ENCODE data around the gene FAM163B. TPM values are rescaled to one million over a fixed set of nuclear protein-coding genes. Genes with fewer than 3 reads are reported as not detected.

The FAM163B gene
- total RNA-seq, 1 experiment from 2014 or later, result not detected

GRCh38 chr9:133574771-133575170, 34.4 kb downstream of the FAM163B start:
- intact Hi-C loops (cut with micrococcal nuclease), result no loop called here
- H3K4me1 Mint-ChIP-seq (ENCODE audit: insufficient read depth, unreplicated experiment), result no peaks in the 10 kb centered on the region
- H3K27me3 Mint-ChIP-seq (ENCODE audit: insufficient read depth, unreplicated experiment), result peaks cover 46% of the 10 kb centered on the region
- no peak overlapping the region for H3K27ac Mint-ChIP-seq (ENCODE audit: low read depth, unreplicated experiment)
- TF ChIP-seq CTCF (IDR thresholded peaks at IDR 0.05; ENCODE audit: unreplicated experiment), result no peak
- POLR2A ChIA-PET, result no interaction called here
- no peaks in the 10 kb centered on the region for H3K36me3 Mint-ChIP-seq (ENCODE audit: insufficient read depth, unreplicated experiment)
- no peak overlapping the region for H3K4me3 Mint-ChIP-seq (ENCODE audit: unreplicated experiment)
- no peak for DNase-seq (ENCODE audit: unreplicated experiment)
- no peaks in the 10 kb centered on the region for H3K9me3 Mint-ChIP-seq (ENCODE audit: unreplicated experiment)
- no TSS peak for BruUV-seq (replicated peaks)
- CTCF ChIA-PET, result no interaction called here

- H3K27me3 Mint-ChIP-seq (ENCODE audit: insufficient read depth, unreplicated experiment), result peaks cover 46% of the 10 kb centered on the region
- H3K9me3 Mint-ChIP-seq (ENCODE audit: unreplicated experiment), result no peaks in the 10 kb centered on the region
- BruUV-seq (replicated peaks), result no TSS peak
- intact Hi-C loops (cut with micrococcal nuclease), result no loop called here
- no peaks in the 10 kb centered on the region for H3K36me3 Mint-ChIP-seq (ENCODE audit: insufficient read depth, unreplicated experiment)
- H3K27ac Mint-ChIP-seq (ENCODE audit: low read depth, unreplicated experiment), result no peak overlapping the region
- POLR2A ChIA-PET, result no interaction called here
- no peak for TF ChIP-seq CTCF (IDR thresholded peaks at IDR 0.05; ENCODE audit: unreplicated experiment)
- CTCF ChIA-PET, result no interaction called here
- H3K4me3 Mint-ChIP-seq (ENCODE audit: unreplicated experiment), result no peak overlapping the region
- no peak for DNase-seq (ENCODE audit: unreplicated experiment)
- H3K4me1 Mint-ChIP-seq (ENCODE audit: insufficient read depth, unreplicated experiment), result no peaks in the 10 kb centered on the region
These were observed 35.2 kb downstream of the FAM163B start for GRCh38 chr9:133573791-133574515.

- TF ChIP-seq CTCF (IDR thresholded peaks at IDR 0.05; ENCODE audit: unreplicated experiment), result no peak
- intact Hi-C loops (cut with micrococcal nuclease), result no loop called here
- no peak for DNase-seq (ENCODE audit: unreplicated experiment)
- H3K9me3 Mint-ChIP-seq (ENCODE audit: unreplicated experiment), result no peaks in the 10 kb centered on the region
- BruUV-seq (replicated peaks), result no TSS peak
- H3K36me3 Mint-ChIP-seq (ENCODE audit: insufficient read depth, unreplicated experiment), result no peaks in the 10 kb centered on the region
- H3K4me1 Mint-ChIP-seq (ENCODE audit: insufficient read depth, unreplicated experiment), result no peaks in the 10 kb centered on the region
- peaks cover 36% of the 10 kb centered on the region for H3K27me3 Mint-ChIP-seq (ENCODE audit: insufficient read depth, unreplicated experiment)
- CTCF ChIA-PET, result interaction anchor here (0.7 kb wide), 1 partner anchor 1158 kb away, joined by 3 read pairs; no protein-coding TSS in a partner anchor
- POLR2A ChIA-PET, result no interaction called here
- no peak overlapping the region for H3K27ac Mint-ChIP-seq (ENCODE audit: low read depth, unreplicated experiment)
- no peak overlapping the region for H3K4me3 Mint-ChIP-seq (ENCODE audit: unreplicated experiment)
These were observed 36.3 kb downstream of the FAM163B start for GRCh38 chr9:133572821-133573361.

- no peak overlapping the region for H3K4me3 Mint-ChIP-seq (ENCODE audit: unreplicated experiment)
- H3K27ac Mint-ChIP-seq (ENCODE audit: low read depth, unreplicated experiment), result no peak overlapping the region
- no peaks in the 10 kb centered on the region for H3K4me1 Mint-ChIP-seq (ENCODE audit: insufficient read depth, unreplicated experiment)
- no peak for DNase-seq (ENCODE audit: unreplicated experiment)
- ChIA-PET POLR2A (interaction anchor here (0.6 kb wide), 1 partner anchor 177 kb away, joined by 3 read pairs; no protein-coding TSS in a partner anchor), CTCF (interaction anchor here (0.7 kb wide), 1 partner anchor 1159 kb away, joined by 3 read pairs; no protein-coding TSS in a partner anchor)
- H3K36me3 Mint-ChIP-seq (ENCODE audit: insufficient read depth, unreplicated experiment), result no peaks in the 10 kb centered on the region
- TF ChIP-seq CTCF (IDR thresholded peaks at IDR 0.05; ENCODE audit: unreplicated experiment), result no peak
- BruUV-seq (replicated peaks), result no TSS peak
- peaks cover 32% of the 10 kb centered on the region for H3K27me3 Mint-ChIP-seq (ENCODE audit: insufficient read depth, unreplicated experiment)
- intact Hi-C loops (cut with micrococcal nuclease), result no loop called here
- H3K9me3 Mint-ChIP-seq (ENCODE audit: unreplicated experiment), result no peaks in the 10 kb centered on the region
These were observed 37.1 kb downstream of the FAM163B start for GRCh38 chr9:133571896-133572595.
